Hematopoietic multipotent progenitor cell (in vitro differentiated cells): ENCODE data around the gene CNGA3. TPM values are rescaled to one million over a fixed set of nuclear protein-coding genes. Genes with fewer than 3 reads are reported as not detected.

Source experiments
- DNase-seq, 3 donors: peaks; one replicate each; pipeline ENCODE4 v3.0.0-alpha.2; 2011 to 2015; ENCODE audit warnings: low read depth in 2 of 3, low spot score in 2 of 3
- total RNA-seq: library from RNA; depleted of rRNA; stranded (reverse); fragments of >200 nt; gene quantifications from one replicate; pipeline ENCODE4 v1.2.3, GENCODE V29; 2012

CNGA3 gene
- total RNA-seq, 1 donor, result not detected

GRCh38 chr2:98438190-98439133 lies 92.2 kb downstream of the CNGA3 start:
- no peak for DNase-seq

GRCh38 chr2:98441706-98442450 lies 95.6 kb downstream of the CNGA3 start:
- DNase-seq, result no peak

DNA sequence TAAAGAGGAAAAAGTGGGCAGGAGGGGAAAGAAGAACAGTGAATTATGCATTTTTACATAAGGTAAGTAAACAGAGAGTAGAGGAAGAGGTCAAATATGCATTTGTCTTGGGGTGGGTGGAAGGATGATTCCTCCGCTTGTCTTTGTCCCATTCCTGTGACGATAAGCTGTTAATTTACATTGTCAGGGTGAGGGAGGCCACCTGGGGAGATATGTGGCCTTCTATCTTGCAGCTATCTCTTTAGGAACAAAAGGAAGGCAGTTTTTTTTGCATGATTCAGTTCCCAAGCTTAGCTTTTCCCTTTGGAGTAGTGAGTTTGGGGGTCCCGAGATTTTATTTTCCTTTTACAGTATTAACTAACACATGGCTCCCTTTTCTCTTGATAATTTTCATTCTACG lies 96.2 kb downstream of the CNGA3 start:
- no peak for DNase-seq

GRCh38 chr2:98444436-98445176 lies 98.3 kb downstream of the CNGA3 start, which contains the start of gene INPP4A:
Gene INPP4A, plus strand, starts transcription at chr2:98444858. Its CDS starts 75,191 bp downstream, at chr2:98520049.
- peak; percentile 76 to 85 (median 84) for DNase-seq

DNA sequence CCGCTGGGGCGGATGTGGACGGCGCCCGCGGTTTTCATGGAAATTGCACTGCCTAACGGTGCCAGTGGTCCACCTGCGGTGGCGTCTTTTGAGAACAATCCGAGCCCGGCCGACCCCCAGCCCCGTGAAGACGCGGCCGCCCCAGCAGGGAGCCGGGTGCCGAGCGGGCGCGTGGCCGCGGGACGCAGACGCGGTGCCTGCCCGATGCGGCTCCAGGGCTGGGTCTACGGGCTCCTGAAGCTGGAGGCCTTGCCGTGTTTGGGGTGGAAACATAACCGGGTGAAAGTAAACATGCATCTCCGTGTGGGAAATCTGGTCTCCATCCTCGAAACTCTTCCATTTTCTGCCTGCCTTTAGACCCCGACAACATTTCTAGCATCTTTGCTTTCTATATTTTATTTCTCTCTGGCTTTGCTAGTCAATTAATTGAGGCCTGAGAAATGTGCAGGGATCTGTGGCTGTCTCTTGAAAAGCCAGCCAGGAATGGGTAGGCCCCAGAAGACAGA lies 99.0 kb downstream of the CNGA3 start:
- no peak for DNase-seq

GRCh38 chr2:98445683-98446581 lies 99.7 kb downstream of the CNGA3 start:
- DNase-seq, result no peak

- no peak for DNase-seq
These were observed 100.6 kb downstream of the CNGA3 start for GRCh38 chr2:98446850-98447249.

Other genes with a start within 250 kb of the CNGA3 start
- 52.8 TPM for gene INPP4A, start 98.4 kb downstream of the CNGA3 start, total RNA-seq